Mesodermal cell (in vitro differentiated cells): ENCODE results near the gene RPLP2.

Experiments used
- H3K27ac ChIP-seq: 2 replicates; pipeline ENCODE4 v1.7.0; 2013; ENCODE audit warnings: mild to moderate bottlenecking, low read depth, low read length, moderate library complexity; ENCODE audit not compliant: severe bottlenecking
- H3K36me3 ChIP-seq: 2 replicates; pipeline ENCODE4 v1.7.1; 2013; ENCODE audit warnings: mild to moderate bottlenecking, low read length, moderate library complexity; ENCODE audit not compliant: control insufficient read depth, insufficient read depth
- H3K4me1 ChIP-seq: one replicate; pipeline ENCODE4 v1.7.1; 2013; ENCODE audit warnings: mild to moderate bottlenecking, low read length; ENCODE audit not compliant: insufficient read depth, control insufficient read depth, poor library complexity, severe bottlenecking
- H3K4me3 ChIP-seq: 2 replicates; pipeline ENCODE4 v1.7.0; 2013; ENCODE audit warnings: low read length, control low read depth, mild to moderate bottlenecking; ENCODE audit not compliant: insufficient read depth, poor library complexity, severe bottlenecking; ENCODE audit errors: extremely low read depth
- H3K9me3 ChIP-seq: 2 replicates; pipeline ENCODE4 v1.7.1; 2013; ENCODE audit warnings: mild to moderate bottlenecking, low read length, moderate library complexity; ENCODE audit not compliant: control insufficient read depth
- WGBS, 2 experiments: methylation state at CpG; one replicate each; pipeline ENCODE4 v1.1.5; 2013; ENCODE audit warnings: missing lambda C conversion rate in 2 of 2; ENCODE audit not compliant: insufficient coverage in 2 of 2; 5-methylcytosine and 5-hydroxymethylcytosine counted together

Gene RPLP2

GRCh38 chr11:828506-829175, 18.9 kb downstream of the RPLP2 start:
- H3K27ac ChIP-seq: peak overlapping the region; percentile 36
- peaks cover 13% of the 10 kb centered on the region for H3K36me3 ChIP-seq
- no peak overlapping the region for H3K4me3 ChIP-seq
- WGBS, 2 experiments: 42 to 59% methylated on average over 14 to 20 of the region's 21 CpGs
- H3K4me1 ChIP-seq: peaks cover 43% of the 10 kb centered on the region
- H3K9me3 ChIP-seq: no peaks in the 10 kb centered on the region

GRCh38 chr11:829176-829846, 19.5 kb downstream of the RPLP2 start:
- Histone ChIP-seq H3K27ac (peak overlapping the region; percentile 36), H3K9me3 (no peaks in the 10 kb centered on the region), H3K4me3 (peak overlapping the region; percentile 31), H3K4me1 (peaks cover 45% of the 10 kb centered on the region), H3K36me3 (peaks cover 6% of the 10 kb centered on the region)
- 7 to 8% methylated on average over 31 to 34 of the region's 40 CpGs for WGBS, 2 experiments

DNA sequence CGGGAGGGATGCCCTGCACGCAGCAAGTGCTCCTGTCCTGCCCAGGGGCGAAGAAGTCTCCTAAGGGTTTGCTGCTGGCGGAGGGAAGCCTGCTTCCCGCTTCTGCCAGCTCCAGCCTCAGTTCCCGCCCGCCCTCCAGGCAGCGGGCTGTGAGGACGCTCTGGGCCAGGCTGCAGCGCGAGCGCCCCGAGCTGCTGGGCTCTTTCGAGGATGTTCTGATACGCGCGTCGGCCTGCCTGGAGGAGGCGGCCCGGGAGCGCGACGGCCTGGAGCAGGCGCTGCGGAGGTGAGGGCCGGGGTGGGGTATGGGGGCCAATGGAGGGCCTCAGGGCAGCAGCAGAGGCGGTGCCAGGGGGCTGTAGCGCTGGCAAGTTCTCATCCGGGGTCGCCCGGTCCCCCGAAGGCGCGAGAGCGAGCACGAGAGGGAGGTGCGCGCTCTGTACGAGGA, 20.1 kb downstream of the RPLP2 start:
- Histone ChIP-seq H3K36me3 (peaks cover 4% of the 10 kb centered on the region), H3K4me3 (peak overlapping the region; percentile 31), H3K9me3 (no peaks in the 10 kb centered on the region), H3K27ac (no peak overlapping the region), H3K4me1 (peaks cover 51% of the 10 kb centered on the region)
- WGBS, 2 experiments: 1 to 2% methylated on average over 38 to 39 of the region's 39 CpGs

DNA sequence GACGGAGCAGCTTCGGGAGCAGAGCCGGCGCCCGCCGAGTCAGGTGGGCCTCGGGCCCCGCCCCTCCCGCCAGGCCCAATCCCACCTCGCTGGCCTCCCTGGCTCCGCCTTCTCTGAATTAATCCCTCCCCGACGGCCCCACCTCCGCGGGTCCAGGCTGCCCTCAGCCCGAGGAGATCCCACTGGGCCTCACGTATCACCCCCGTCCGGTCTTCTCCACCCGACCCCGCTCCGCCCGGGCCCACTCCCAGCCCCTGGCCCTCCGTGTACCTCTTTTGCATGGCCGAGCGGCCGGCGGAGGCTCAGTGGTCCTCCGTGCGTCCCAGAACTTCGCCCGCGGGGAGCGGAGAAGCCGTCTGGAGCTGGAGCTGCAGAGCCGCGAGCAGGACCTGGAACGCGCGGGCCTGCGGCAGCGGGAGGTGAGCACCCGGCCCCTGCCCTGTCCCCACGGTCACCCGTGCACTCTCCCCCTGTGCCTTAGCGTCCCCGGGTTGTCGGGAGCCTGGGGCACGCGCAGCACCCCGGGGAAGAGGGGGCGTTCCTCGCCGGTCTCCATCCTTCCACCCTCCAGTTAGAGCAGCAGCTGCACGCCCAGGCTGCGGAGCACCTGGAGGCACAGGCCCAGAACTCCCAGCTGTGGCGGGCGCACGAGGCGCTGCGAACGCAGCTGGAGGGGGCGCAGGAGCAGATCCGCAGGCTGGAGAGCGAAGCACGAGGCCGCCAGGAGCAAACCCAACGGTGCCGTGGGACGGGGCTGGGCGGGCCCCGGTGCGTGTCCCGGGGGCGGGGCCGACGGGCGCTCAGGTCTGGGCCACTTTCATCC, 20.7 kb downstream of the RPLP2 start:
- Histone ChIP-seq H3K4me3 (peak overlapping the region; percentile 31), H3K36me3 (peaks cover 4% of the 10 kb centered on the region)
- WGBS, 2 experiments: 1 to 2% methylated on average over 67 to 72 of the region's 78 CpGs

DNA sequence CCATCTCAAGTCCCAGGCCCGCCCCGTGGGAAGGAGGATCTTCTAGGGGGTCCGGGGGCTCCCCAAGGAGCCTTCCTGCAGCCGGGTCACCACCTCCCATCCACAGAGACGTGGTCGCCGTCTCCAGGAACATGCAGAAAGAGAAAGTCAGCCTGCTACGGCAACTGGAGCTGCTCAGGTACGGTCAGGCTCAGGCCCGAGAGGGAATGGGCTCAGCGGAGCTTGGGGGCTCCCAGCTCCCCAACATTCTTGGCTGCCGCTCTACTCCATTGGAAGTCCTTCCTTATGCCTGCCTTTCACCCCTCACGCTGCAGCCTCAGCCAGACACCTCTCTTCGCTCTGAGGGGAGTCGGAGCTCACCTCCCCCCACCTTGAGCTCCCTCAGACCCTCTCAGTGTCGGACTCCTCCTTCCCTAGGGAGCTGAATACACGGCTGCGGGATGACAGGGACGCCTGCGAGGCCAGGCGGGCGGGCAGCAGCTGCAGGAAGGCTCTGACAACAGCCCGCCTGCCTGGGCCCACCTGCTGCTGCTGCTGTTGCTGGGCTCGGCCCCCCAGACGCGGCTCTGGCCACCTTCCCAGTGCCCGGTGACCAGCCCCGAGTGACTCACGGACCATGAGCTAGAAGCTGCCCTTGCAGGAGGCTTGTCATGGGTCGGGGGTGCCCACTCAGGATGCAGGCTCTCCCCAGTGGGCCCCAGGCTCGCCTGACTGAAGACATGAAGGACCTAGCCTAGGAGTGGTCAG, 21.5 kb downstream of the RPLP2 start:
- Histone ChIP-seq H3K4me3 (no peak overlapping the region), H3K36me3 (peaks cover 10% of the 10 kb centered on the region), H3K27ac (no peak overlapping the region), H3K9me3 (no peaks in the 10 kb centered on the region), H3K4me1 (peaks cover 52% of the 10 kb centered on the region)
- WGBS, 2 experiments: 13 to 27% methylated on average over 27 to 28 of the region's 31 CpGs

More for the DNA sequence above, 20.7 kb downstream of the RPLP2 start:
- H3K27ac ChIP-seq: no peak overlapping the region
- H3K9me3 ChIP-seq: no peaks in the 10 kb centered on the region
- H3K4me1 ChIP-seq: peaks cover 53% of the 10 kb centered on the region

DNA sequence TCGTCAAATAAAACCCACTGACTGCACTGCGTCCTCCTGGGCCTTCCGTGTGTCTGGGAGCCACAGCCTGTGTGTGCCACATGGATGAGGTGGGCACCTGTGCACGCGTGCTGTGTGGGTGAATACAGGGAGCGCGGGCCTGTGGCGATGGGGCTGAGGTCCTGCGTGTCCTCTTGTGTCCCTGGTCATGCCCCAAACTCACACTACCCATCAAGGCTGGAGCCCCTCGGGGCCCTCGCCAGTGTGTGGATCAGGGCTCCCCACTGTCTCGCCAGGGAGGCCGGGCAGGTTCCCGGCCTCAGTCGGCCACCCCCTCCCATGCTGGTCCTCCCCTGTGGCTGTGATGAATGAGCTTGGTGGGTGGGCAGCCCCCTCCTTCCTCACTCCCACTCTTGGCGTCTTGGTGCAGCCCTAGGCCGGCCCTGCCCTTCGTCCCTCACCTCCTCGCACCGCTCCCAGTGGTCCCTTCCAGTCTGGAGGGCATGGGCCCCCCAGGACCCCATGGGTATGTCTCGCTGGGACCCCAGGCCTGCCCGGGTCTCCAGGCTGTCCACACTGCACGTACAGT, 22.3 kb downstream of the RPLP2 start:
- Histone ChIP-seq H3K36me3 (peaks cover 17% of the 10 kb centered on the region), H3K4me3 (peak overlapping the region; percentile 39), H3K9me3 (no peaks in the 10 kb centered on the region), H3K27ac (no peak overlapping the region), H3K4me1 (peaks cover 47% of the 10 kb centered on the region)
- WGBS, 2 experiments: 47 to 51% methylated on average over 12 to 21 of the region's 23 CpGs

GRCh38 chr11:832529-833113, 22.9 kb downstream of the RPLP2 start, which contains the start of gene CD151:
Gene CD151, plus strand, starts transcription at chr11:832952. Its CDS starts 3,118 bp downstream, at chr11:836070.
- WGBS, 2 experiments: 0% methylated on average over 12 to 41 of the region's 67 CpGs
- H3K4me1 ChIP-seq: peaks cover 47% of the 10 kb centered on the region
- peak within 1 kb of the TSS; percentile 57 for H3K27ac ChIP-seq
- H3K9me3 ChIP-seq: no peaks in the 10 kb centered on the region
- peaks cover 23% of the 10 kb centered on the region for H3K36me3 ChIP-seq
- peak within 1 kb of the TSS; percentile 60 for H3K4me3 ChIP-seq

DNA sequence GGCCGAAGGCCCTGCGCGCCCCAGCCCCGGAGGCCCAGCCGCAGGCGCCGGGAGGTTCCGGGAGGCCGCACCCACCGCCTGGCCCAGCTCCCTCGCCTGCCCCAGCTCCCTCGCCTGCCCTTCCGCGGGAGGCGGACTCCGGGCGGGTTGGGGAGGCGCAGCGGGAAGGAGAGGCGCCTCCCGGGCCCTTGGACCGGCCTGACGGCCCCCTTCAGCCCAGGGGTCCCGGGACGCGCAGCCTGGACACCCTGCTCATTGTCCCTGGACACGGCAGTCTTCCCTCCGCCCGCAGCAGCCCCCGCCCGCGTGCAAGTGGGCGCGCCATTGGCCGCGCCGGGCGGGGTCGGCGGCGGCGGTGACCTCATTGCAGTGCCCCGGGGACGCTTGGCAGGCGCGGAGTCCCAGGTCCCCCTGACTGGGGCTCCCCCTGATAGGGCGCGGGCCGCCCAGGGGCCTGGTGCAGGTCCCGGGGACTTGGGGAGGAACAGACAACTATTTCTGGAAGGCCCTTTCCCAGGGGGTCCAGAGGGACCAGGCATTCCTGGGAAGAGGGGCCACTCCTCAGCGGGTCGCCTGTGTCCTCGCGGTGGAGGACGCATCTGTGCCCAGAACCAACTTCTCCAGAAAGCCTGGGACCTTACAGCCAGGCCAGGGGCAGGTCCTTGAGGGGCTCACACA, 23.5 kb downstream of the RPLP2 start:
- H3K36me3 ChIP-seq: peaks cover 30% of the 10 kb centered on the region
- no peaks in the 10 kb centered on the region for H3K9me3 ChIP-seq
- peak overlapping the region; percentile 60 for H3K4me3 ChIP-seq
- peaks cover 42% of the 10 kb centered on the region for H3K4me1 ChIP-seq
- peak overlapping the region; percentile 57 for H3K27ac ChIP-seq
- WGBS, 2 experiments: 0% methylated on average over 37 to 46 of the region's 55 CpGs

DNA sequence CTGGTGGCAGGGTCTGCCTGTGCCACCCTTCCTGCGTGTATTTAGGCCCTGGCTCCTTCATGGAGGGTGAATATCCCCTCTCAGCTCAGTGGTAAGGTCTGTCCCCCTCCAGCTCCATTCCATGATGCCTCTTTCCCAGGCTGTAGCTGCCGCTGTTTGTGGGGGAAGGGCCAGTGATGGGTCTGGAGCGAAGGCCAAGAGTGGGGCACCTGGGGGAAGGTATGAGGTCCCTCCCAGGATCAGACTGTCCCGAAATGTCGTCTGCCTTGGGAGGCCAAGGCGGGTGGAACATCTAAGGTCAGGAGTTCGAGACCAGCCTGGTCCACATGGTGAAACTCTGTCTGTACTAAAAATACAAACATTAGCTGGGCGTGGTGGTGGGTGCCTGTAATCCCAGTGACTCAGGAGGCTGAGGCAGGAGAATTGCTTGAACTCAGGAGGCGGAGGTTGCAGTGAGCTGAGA, 24.1 kb downstream of the RPLP2 start:
- Histone ChIP-seq H3K4me1 (peaks cover 36% of the 10 kb centered on the region), H3K27ac (peak overlapping the region; percentile 57)
- WGBS, 2 experiments: 72 to 73% methylated on average over 5 to 7 of the region's 9 CpGs

More for the DNA sequence above, 24.1 kb downstream of the RPLP2 start:
- Histone ChIP-seq H3K36me3 (peaks cover 35% of the 10 kb centered on the region), H3K9me3 (no peaks in the 10 kb centered on the region), H3K4me3 (peak overlapping the region; percentile 60)
